Stimulated activated CD4-positive, alpha-beta T cell treated with anti-CD3 and anti-CD28 coated beads, Interleukin-4, amount 100 ng/mL, for 24 hours (primary cell): ENCODE data around the gene SSX7.
"Not testable (repeated sequence)": the region's sequence is repeated elsewhere in the genome, so short reads cannot be mapped to it uniquely, and the experiment has no call there.

Experiments used
- DNase-seq: peaks from one replicate; pipeline ENCODE4 v3.0.0-alpha.2; 2020

The SSX7 gene

GRCh38 chrX:52654800-52655199 lies at the start of gene SSX7:
Gene SSX7, minus strand, starts transcription at chrX:52654900. Its CDS starts 1,428 bp downstream, at chrX:52653472.
- DNase-seq: not testable (repeated sequence)

GRCh38 chrX:52692034-52692433 lies 37.3 kb upstream of the SSX7 start:
- not testable (repeated sequence) for DNase-seq

GRCh38 chrX:52662218-52662617 lies 7.5 kb upstream of the SSX7 start:
- DNase-seq: not testable (repeated sequence)

DNA sequence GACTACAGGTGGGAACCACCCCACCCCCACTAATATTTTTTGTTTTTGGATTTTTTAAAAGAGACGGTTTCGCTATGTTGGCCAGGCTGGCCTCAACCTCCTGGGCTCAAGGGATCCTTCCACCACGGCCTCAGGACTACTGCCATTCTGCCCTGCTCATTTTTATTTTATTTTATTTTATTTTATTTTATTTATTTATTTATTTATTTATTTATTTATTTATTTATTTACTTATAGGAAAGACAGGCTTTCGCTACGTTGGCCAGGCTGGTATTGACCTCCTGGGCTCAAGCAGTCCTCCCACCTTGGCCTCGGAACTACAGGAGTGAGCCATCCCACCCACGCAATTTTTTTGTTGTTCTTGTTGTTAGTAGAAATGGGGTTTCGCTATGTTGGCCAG lies 775 bp upstream of the SSX7 start:
- not testable (repeated sequence) for DNase-seq

- not testable (repeated sequence) for DNase-seq
These were observed 4.0 kb downstream of the SSX7 start for GRCh38 chrX:52650676-52651075.

GRCh38 chrX:52648956-52649355 lies 5.7 kb downstream of the SSX7 start:
- DNase-seq: not testable (repeated sequence)

DNA sequence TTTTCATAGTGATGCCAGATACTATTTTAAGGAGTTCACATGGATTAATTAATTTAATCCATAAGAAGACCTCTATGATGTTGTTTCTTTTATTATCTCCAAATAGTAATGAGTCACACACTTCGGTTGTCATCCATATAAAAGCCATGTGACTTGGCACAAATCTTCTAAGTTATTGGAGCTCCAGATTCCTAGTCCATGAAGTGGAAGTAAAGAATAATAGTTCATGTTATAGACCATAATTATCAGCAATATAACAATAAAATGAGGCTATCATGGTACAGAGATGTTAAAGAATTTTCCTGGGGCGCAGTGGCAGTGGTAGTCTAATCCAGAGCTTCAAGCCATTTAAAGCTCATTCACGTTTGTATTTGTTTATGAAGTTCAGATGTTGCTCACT lies 26.2 kb downstream of the SSX7 start:
- not testable (repeated sequence) for DNase-seq

- DNase-seq: not testable (repeated sequence)
These were observed 34.0 kb downstream of the SSX7 start for GRCh38 chrX:52620661-52621060.

GRCh38 chrX:52608961-52609360 lies 45.7 kb downstream of the SSX7 start:
- DNase-seq: no peak

DNA sequence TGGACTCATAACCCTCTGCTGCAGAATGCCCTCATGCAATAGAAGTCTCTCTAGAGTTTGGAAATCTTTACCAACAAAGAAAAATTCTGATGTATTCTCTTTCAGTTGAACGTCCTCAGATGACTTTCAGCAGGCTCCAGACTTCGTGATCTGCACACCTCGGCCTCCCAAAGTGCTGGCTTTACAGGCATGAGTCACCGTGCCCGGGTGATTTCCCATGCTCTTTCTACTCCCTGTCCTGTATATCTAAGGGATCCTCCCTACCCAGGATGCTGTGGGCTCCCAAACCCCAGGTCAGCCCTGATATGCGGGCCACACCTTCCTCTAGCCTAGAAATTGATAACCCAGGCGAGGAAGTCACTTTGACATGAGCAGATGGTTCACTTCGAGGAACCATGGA lies 51.5 kb downstream of the SSX7 start:
- DNase-seq: not testable (repeated sequence)

DNA sequence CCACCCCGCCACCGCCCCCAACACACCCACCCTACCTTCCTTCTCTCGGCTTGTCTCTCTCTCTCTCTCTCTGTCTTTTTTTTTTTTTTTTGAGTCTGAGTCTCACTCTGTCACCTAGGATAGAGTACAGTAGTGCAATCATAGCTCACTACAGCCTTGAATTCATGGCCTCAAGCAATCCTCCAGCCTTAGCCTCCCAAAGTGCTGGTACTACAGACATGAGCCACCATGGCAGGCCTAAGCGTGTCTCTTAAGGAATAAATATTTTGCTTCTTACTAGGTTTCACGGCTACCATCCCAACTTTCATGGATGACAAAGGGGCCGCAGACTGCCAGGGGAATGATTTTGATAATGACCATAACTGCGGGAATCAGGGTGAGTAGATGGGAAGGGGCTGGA lies 55.8 kb downstream of the SSX7 start:
- DNase-seq: no peak

- no peak for DNase-seq
These were observed 60.0 kb downstream of the SSX7 start for GRCh38 chrX:52594658-52595057.
